ENCODE measurements around the gene FBXL16.

GRCh38 chr16:694863-695354, 10.7 kb downstream of the FBXL16 start:
- no peak; the same call in 1 of the 2 replicates for TF ChIP-seq EZH2phosphoT487 (IDR thresholded peaks at IDR 0.05; ENCODE audit: insufficient read depth, low read depth)
- TF ChIP-seq EZH2 (IDR thresholded peaks at IDR 0.05; ENCODE audit: insufficient read depth, poor library complexity, severe bottlenecking), result no peak

Measured in GM23248 (cell line).